GM23338 (cell line): ENCODE measurements around the gene GRIA1. TPM values are rescaled to one million over a fixed set of nuclear protein-coding genes. Genes with fewer than 3 reads are reported as not detected.

Experiments used
- ATAC-seq: fragments of 200-7000 bp; cut with Tn5 transposase; 3 replicates; pipeline ENCODE4 v1.9.1; 2020
- DNase-seq: peaks from one replicate; pipeline ENCODE4 v3.0.0-alpha.2; 2015; ENCODE audit warnings: low spot score
- H2AFZ ChIP-seq: fragments of 200-600 bp; sonication (generic); 2 replicates; pipeline ENCODE4 v1.8.0; 2016; ENCODE audit warnings: antibody characterized with exemption, mild to moderate bottlenecking, moderate library complexity
- H3F3A ChIP-seq: fragments of 200-600 bp; sonication (generic); replicated peaks from 2 replicates; pipeline ENCODE4 v1.8.0; 2017; ENCODE audit warnings: antibody characterized with exemption, mixed run types, low read depth
- H3K27ac ChIP-seq: fragments of 200-600 bp; sonication (generic); 2 replicates; pipeline ENCODE4 v1.6.1; 2016; ENCODE audit warnings: low read depth
- H3K27me3 ChIP-seq: fragments of 200-600 bp; sonication (generic); 2 replicates; pipeline ENCODE4 v1.8.0; 2016; ENCODE audit warnings: mild to moderate bottlenecking, mixed run types, moderate library complexity; ENCODE audit not compliant: insufficient read depth
- H3K36me3 ChIP-seq: fragments of 200-600 bp; sonication (generic); 2 replicates; pipeline ENCODE4 v1.8.0; 2016; ENCODE audit warnings: mild to moderate bottlenecking; ENCODE audit not compliant: insufficient read depth
- H3K4me1 ChIP-seq: fragments of 200-600 bp; sonication (generic); 2 replicates; pipeline ENCODE4 v1.8.0; 2016; ENCODE audit warnings: mild to moderate bottlenecking, moderate library complexity; ENCODE audit not compliant: insufficient read depth
- H3K4me2 ChIP-seq: fragments of 200-600 bp; sonication (generic); 2 replicates; pipeline ENCODE4 v1.7.1; 2017; ENCODE audit warnings: mixed run types
- H3K4me3 ChIP-seq: fragments of 200-600 bp; sonication (generic); 2 replicates; pipeline ENCODE4 v1.6.1; 2016; ENCODE audit warnings: mixed run types
- H3K79me2 ChIP-seq: fragments of 200-600 bp; sonication (generic); replicated peaks from 2 replicates; pipeline ENCODE4 v1.8.0; 2017; ENCODE audit warnings: mild to moderate bottlenecking; ENCODE audit not compliant: insufficient read depth
- H3K9me2 ChIP-seq: fragments of 200-600 bp; sonication (generic); 2 replicates; pipeline ENCODE4 v1.8.0; 2017; ENCODE audit not compliant: insufficient read depth
- H4K20me1 ChIP-seq: fragments of 200-600 bp; sonication (generic); replicated peaks from 2 replicates; pipeline ENCODE4 v1.8.0; 2017; ENCODE audit warnings: mild to moderate bottlenecking; ENCODE audit not compliant: insufficient read depth
- H3K27ac Mint-ChIP-seq: 2 replicates; pipeline ENCODE4 v1.8.0; 2020; ENCODE audit warnings: inconsistent platforms, mild to moderate bottlenecking, moderate library complexity, mixed read lengths
- H3K27me3 Mint-ChIP-seq: 3 replicates; pipeline ENCODE4 v1.8.0; 2022; ENCODE audit warnings: low read depth, mild to moderate bottlenecking, moderate library complexity, mixed read lengths, inconsistent platforms; ENCODE audit not compliant: insufficient read depth, poor library complexity
- H3K36me3 Mint-ChIP-seq: 3 replicates; pipeline ENCODE4 v1.8.0; 2021; ENCODE audit warnings: low read depth, mild to moderate bottlenecking, inconsistent platforms, moderate library complexity, mixed read lengths
- H3K4me1 Mint-ChIP-seq: 3 replicates; pipeline ENCODE4 v1.8.0; 2020; ENCODE audit warnings: mild to moderate bottlenecking, inconsistent platforms, mixed read lengths
- H3K4me3 Mint-ChIP-seq: 3 replicates; pipeline ENCODE4 v1.8.0; 2021; ENCODE audit warnings: moderate library complexity, mild to moderate bottlenecking, inconsistent platforms, mixed read lengths
- H3K9me3 Mint-ChIP-seq: 3 replicates; pipeline ENCODE4 v1.8.0; 2020; ENCODE audit warnings: moderate library complexity, mild to moderate bottlenecking, inconsistent platforms, mixed read lengths
- ETS1 ChIP-seq: IDR thresholded peaks from 2 replicates; pipeline ENCODE4 v1.6.1; 2016; ENCODE audit warnings: antibody characterized with exemption
- EZH2 ChIP-seq: fragments of 200-600 bp; sonication (generic); IDR thresholded peaks from one replicate; pipeline ENCODE4 v1.8.0; 2017; ENCODE audit warnings: antibody characterized with exemption, mild to moderate bottlenecking, low read depth; ENCODE audit not compliant: unreplicated experiment
- NANOG ChIP-seq: IDR thresholded peaks from 2 replicates; pipeline ENCODE4 v1.6.1; 2016; ENCODE audit warnings: antibody characterized with exemption, borderline replicate concordance
- POLR2AphosphoS5 ChIP-seq: IDR thresholded peaks from 2 replicates; pipeline ENCODE4 v1.6.1; 2016; ENCODE audit warnings: antibody characterized with exemption, low read depth
- ZNF331 ChIP-seq: fragments of 250-450 bp; sonication (Bioruptor Pico); IDR thresholded peaks from 2 replicates; pipeline ENCODE4 v1.5.0; 2020; ENCODE audit warnings: low read depth, mild to moderate bottlenecking, moderate library complexity
- ZNF462 ChIP-seq: fragments of 250-450 bp; sonication (Bioruptor Pico); IDR thresholded peaks from 2 replicates; pipeline ENCODE4 v1.5.0; 2020; ENCODE audit warnings: mild to moderate bottlenecking, moderate library complexity
- polyA plus RNA-seq: library from polyadenylated mRNA; unstranded; fragments of >200 nt; fragmentation: Nextera tagmentation; extraction: Ambion mirVana; gene quantifications from 2 replicates; pipeline ENCODE4 v1.2.1, GENCODE V29; 2016
- total RNA-seq: library from RNA; depleted of rRNA; stranded (reverse); fragments of >200 nt; shearing (Covaris generic); gene quantifications from 2 replicates; pipeline ENCODE4 v1.2.3, GENCODE V29; 2014

GRIA1 gene
- total and polyA plus RNA-seq, 2 experiments from 2014 or later: 1.0 to 1.7 TPM

GRCh38 chr5:153469423-153469822 is 21.0 kb upstream of the GRIA1 start:
- H3K79me2 ChIP-seq: no peaks in the 10 kb centered on the region
- H3K27me3 ChIP-seq: no peaks in the 10 kb centered on the region
- no peak overlapping the region for H3K27ac Mint-ChIP-seq
- H3F3A ChIP-seq: no peaks in the 10 kb centered on the region
- H3K27ac ChIP-seq: no peak overlapping the region
- no peaks in the 10 kb centered on the region for H3K4me1 ChIP-seq
- peaks cover 3% of the 10 kb centered on the region; the same call in 1 of the 2 replicates for H3K9me2 ChIP-seq
- peaks cover 4% of the 10 kb centered on the region; the same call in 1 of the 3 replicates for H3K9me3 Mint-ChIP-seq
- H3K36me3 Mint-ChIP-seq: no peaks in the 10 kb centered on the region; the same call in 2 of the 3 replicates
- ATAC-seq: no peak
- H3K4me3 ChIP-seq: no peak overlapping the region
- TF ChIP-seq ETS1 (no peak), ZNF462 (CRISPR knock-in tag) (no peak), POLR2AphosphoS5 (no peak), EZH2 (no peak), ZNF331 (CRISPR knock-in tag) (no peak), NANOG (no peak)
- H3K4me1 Mint-ChIP-seq: no peaks in the 10 kb centered on the region
- H2AFZ ChIP-seq: no peak overlapping the region
- DNase-seq: no peak
- no peaks in the 10 kb centered on the region for H3K36me3 ChIP-seq
- no peak overlapping the region for H3K4me3 Mint-ChIP-seq
- H4K20me1 ChIP-seq: no peaks in the 10 kb centered on the region
- H3K27me3 Mint-ChIP-seq: peaks cover 1% of the 10 kb centered on the region
- H3K4me2 ChIP-seq: no peak overlapping the region
